HCT116 (cell line): ENCODE measurements around the gene GTF3C4. TPM values are rescaled to one million over a fixed set of nuclear protein-coding genes. Genes with fewer than 3 reads are reported as not detected.

Experiments
- ATAC-seq: fragments of 200-7000 bp; cut with Tn5 transposase; 2 replicates; pipeline ENCODE4 v1.9.1; 2020; ENCODE audit warnings: mild to moderate bottlenecking, moderate library complexity
- BruUV-seq: library from RNA; stranded (reverse); fragments of 400-500 nt; replicated peaks from 2 replicates; lab custom pipeline; 2021; lab: Mats Ljungman, UMichigan
- CTCF ChIA-PET: fragments of 300-600 bp; sonication (Branson Sonifier 250); formaldehyde crosslinking; loops from one replicate; lab custom pipeline; 2021; ENCODE audit warnings: antibody characterized with exemption; lab: Charles Lee
- POLR2A ChIA-PET: fragments of 300-600, 350-600 bp; sonication (Branson Sonifier 250); formaldehyde crosslinking; loops from one replicate; lab custom pipeline; 2021; ENCODE audit warnings: antibody characterized with exemption; lab: Charles Lee
- RAD21 ChIA-PET, 2 experiments: fragments of 300-600 bp; sonication (Branson Sonifier 250); formaldehyde crosslinking; loops; one replicate each; lab custom pipeline; 2023; ENCODE audit warnings: low total read pairs in 2 of 2; ENCODE audit not compliant: uncharacterized antibody in 2 of 2, unreplicated experiment in 2 of 2, low non-redundant PET in 1 of 2; lab: Charles Lee
- DNase-seq: peaks from one replicate; pipeline ENCODE4 v3.0.0-alpha.2; 2010; ENCODE audit warnings: low read depth, low spot score
- H2AFZ ChIP-seq: fragments of 200-600 bp; shearing (Covaris generic), sonication (generic); 2 replicates; pipeline ENCODE4 v1.6.1; 2017; ENCODE audit warnings: low read depth, mixed run types, mixed read lengths, antibody characterized with exemption, low read length; ENCODE audit not compliant: poor library complexity, severe bottlenecking
- H3K27ac ChIP-seq: 2 replicates; pipeline ENCODE4 v1.5.1; 2012; ENCODE audit warnings: low read depth, low read length
- H3K27me3 ChIP-seq: fragments of 200-600 bp; sonication (generic); 2 replicates; pipeline ENCODE4 v1.6.1; 2016; ENCODE audit warnings: mixed run types, low read length, mixed read lengths; ENCODE audit not compliant: insufficient read depth
- H3K36me3 ChIP-seq, 2 experiments: fragments of 200-500 bp in 1 of 2; fragments of 200-600 bp in 1 of 2; sonication (Bioruptor generic) in 1 of 2; sonication (generic) in 1 of 2; 2 replicates each; pipeline versions ENCODE4 v1.5.1 to v1.6.1; 2014 to 2016; ENCODE audit warnings: low read length in 2 of 2, inconsistent platforms in 1 of 2, mixed read lengths in 1 of 2, mixed run types in 1 of 2; ENCODE audit not compliant: insufficient read depth in 2 of 2, control insufficient read depth in 1 of 2
- H3K4me1 ChIP-seq, 2 experiments: fragments of 200-600 bp in 1 of 2; sonication (generic) in 1 of 2; 2 replicates each; pipeline versions ENCODE4 v1.5.1 to v1.6.1; 2012 to 2017; ENCODE audit warnings: low read length in 2 of 2, inconsistent platforms in 1 of 2, mild to moderate bottlenecking in 1 of 2, mixed read lengths in 1 of 2, mixed run types in 1 of 2, moderate library complexity in 1 of 2; ENCODE audit not compliant: insufficient read depth in 2 of 2, control insufficient read depth in 1 of 2
- H3K4me2 ChIP-seq: fragments of 200-600 bp; sonication (generic); 2 replicates; pipeline ENCODE4 v1.6.1; 2017; ENCODE audit warnings: mixed run types, low read length, mixed read lengths
- H3K4me3 ChIP-seq, 2 experiments: fragments of 200-600 bp in 1 of 2; sonication (generic) in 1 of 2; replicated peaks in 1 of 2; 2 replicates each; pipeline ENCODE4 v1.5.1; 2011 to 2016; ENCODE audit warnings: low read length in 2 of 2, control low read depth in 1 of 2, low read depth in 1 of 2, mild to moderate bottlenecking in 1 of 2, mixed read lengths in 1 of 2, mixed run types in 1 of 2
- H3K79me2 ChIP-seq: fragments of 200-600 bp; sonication (generic); 2 replicates; pipeline ENCODE4 v1.6.1; 2017; ENCODE audit warnings: mild to moderate bottlenecking, mixed run types, low read length, moderate library complexity, mixed read lengths; ENCODE audit not compliant: insufficient read depth
- H3K9ac ChIP-seq: fragments of 200-600 bp; sonication (generic); 2 replicates; pipeline ENCODE4 v1.6.1; 2016; ENCODE audit warnings: low read length, mixed read lengths
- H3K9me2 ChIP-seq: fragments of 200-600 bp; sonication (generic), shearing (Covaris generic); 2 replicates; pipeline ENCODE4 v1.6.1; 2017; ENCODE audit warnings: mixed run types, mild to moderate bottlenecking, moderate library complexity; ENCODE audit not compliant: insufficient read depth
- H3K9me3 ChIP-seq, 2 experiments: fragments of 200-500 bp in 1 of 2; fragments of 200-600 bp in 1 of 2; sonication (Bioruptor generic) in 1 of 2; sonication (generic) in 1 of 2; 2 replicates each; pipeline ENCODE4 v1.6.1; 2014 to 2017; ENCODE audit warnings: low read length in 2 of 2, mixed read lengths in 2 of 2, inconsistent platforms in 1 of 2, low read depth in 1 of 2, mild to moderate bottlenecking in 1 of 2, mixed run types in 1 of 2, moderate library complexity in 1 of 2; ENCODE audit not compliant: control insufficient read depth in 1 of 2, insufficient read depth in 1 of 2
- H4K20me1 ChIP-seq: fragments of 200-600 bp; sonication (generic), shearing (Covaris generic); 2 replicates; pipeline ENCODE4 v1.6.1; 2017; ENCODE audit warnings: mixed run types, mild to moderate bottlenecking, moderate library complexity; ENCODE audit not compliant: insufficient read depth
- CEBPB ChIP-seq: IDR thresholded peaks from 2 replicates; pipeline ENCODE4 v1.6.1; 2012; ENCODE audit warnings: low read depth
- ELF1 ChIP-seq: IDR thresholded peaks from 2 replicates; pipeline ENCODE4 v1.6.1; 2012; ENCODE audit warnings: low read depth, borderline replicate concordance
- FOSL1 ChIP-seq: IDR thresholded peaks from 2 replicates; pipeline ENCODE4 v1.6.1; 2012; ENCODE audit warnings: low read depth
- JUND ChIP-seq: IDR thresholded peaks from 2 replicates; pipeline ENCODE4 v1.6.1; 2012
- MAX ChIP-seq: IDR thresholded peaks from 2 replicates; pipeline ENCODE4 v1.6.1; 2012
- POLR2A ChIP-seq: IDR thresholded peaks from 2 replicates; pipeline ENCODE4 v1.7.0; 2011; ENCODE audit warnings: borderline replicate concordance; ENCODE audit not compliant: insufficient read depth, insufficient read length; ENCODE audit errors: extremely low read depth
- RAD21 ChIP-seq: IDR thresholded peaks from 2 replicates; pipeline ENCODE4 v1.6.1; 2012; ENCODE audit warnings: low read depth, mild to moderate bottlenecking
- SIN3A ChIP-seq: IDR thresholded peaks from 2 replicates; pipeline ENCODE4 v1.6.1; 2012; ENCODE audit warnings: low read depth
- SRF ChIP-seq: IDR thresholded peaks from 2 replicates; pipeline ENCODE4 v1.6.1; 2012; ENCODE audit warnings: low read depth
- ZFX ChIP-seq: fragments of 450-650 bp; IDR thresholded peaks from 2 replicates; pipeline ENCODE4 v1.6.1; 2017
- ZNF274 ChIP-seq: fragments of 200-500 bp; sonication (Bioruptor generic); IDR thresholded peaks from 2 replicates; pipeline ENCODE4 v1.6.1; 2014; ENCODE audit warnings: mild to moderate bottlenecking, low read depth, low read length, inconsistent platforms
- intact Hi-C: fragments of 100-400 bp; cut with micrococcal nuclease; formaldehyde crosslinking; loops from 2 replicates; pipeline ENCODE4 v1.10.0; 2022
- total RNA-seq: library from RNA; stranded (reverse); gene quantifications from one replicate; pipeline ENCODE4 v1.2.1, GENCODE V29; 2021; ENCODE audit not compliant: unreplicated experiment
- TF ChIP-seq, protein P1 (sequence below): IDR thresholded peaks from 2 replicates; pipeline ENCODE4 v1.6.1; 2012
- TF ChIP-seq, protein P2 (sequence below), 3 experiments: fragments of 200-600 bp in 1 of 3; sonication (generic) in 1 of 3; IDR thresholded peaks in 2 of 3; conservative IDR thresholded peaks in 1 of 3; 2 replicates each; pipeline ENCODE4 v1.5.1; 2012 to 2017; ENCODE audit warnings: low read depth in 2 of 3, low read length in 2 of 3, antibody characterized with exemption in 1 of 3, borderline replicate concordance in 1 of 3, control low read depth in 1 of 3, mild to moderate bottlenecking in 1 of 3, mixed read lengths in 1 of 3, mixed run types in 1 of 3, moderate library complexity in 1 of 3; ENCODE audit not compliant: insufficient read depth in 1 of 3
- TF ChIP-seq, protein P3 (sequence below): IDR thresholded peaks from 2 replicates; pipeline ENCODE4 v1.6.1; 2011; ENCODE audit warnings: mild to moderate bottlenecking, low read length, moderate library complexity; ENCODE audit not compliant: insufficient replicate concordance; ENCODE audit errors: extremely low read depth

The GTF3C4 gene
- total RNA-seq, 1 experiment from 2014 or later, result 26.4 TPM

DNA sequence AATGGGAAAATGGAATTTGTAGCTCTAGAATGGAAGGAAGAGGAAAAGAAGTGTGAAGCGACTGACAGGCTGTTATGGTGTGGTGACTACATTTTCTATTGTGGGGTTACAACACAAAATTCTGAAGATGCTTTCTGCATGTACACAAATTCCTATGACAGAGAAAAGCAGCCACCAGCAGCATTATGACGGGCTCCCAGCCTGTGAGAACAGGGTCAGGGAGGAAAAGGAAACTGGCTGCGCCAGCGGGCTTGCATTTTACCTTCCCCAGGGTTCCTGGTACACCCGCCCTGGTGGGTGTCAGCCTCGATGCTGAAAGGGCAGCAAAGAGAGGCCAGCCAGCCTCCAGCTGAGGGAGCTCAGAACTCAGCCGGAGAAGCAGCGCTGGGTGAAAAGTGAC, 41.5 kb upstream of the GTF3C4 start:
- no peak for DNase-seq
- Histone ChIP-seq H3K4me1 (no peaks in the 10 kb centered on the region), H3K9me2 (no peaks in the 10 kb centered on the region), H3K27me3 (no peaks in the 10 kb centered on the region), H3K36me3 (peaks cover 18 to 60% of the 10 kb centered on the region in 2 experiments), H3K9ac (no peak overlapping the region), H3K79me2 (no peaks in the 10 kb centered on the region; the same call in 1 of the 2 replicates), H3K4me2 (no peak overlapping the region), H3K9me3 (no peaks in the 10 kb centered on the region), H4K20me1 (no peaks in the 10 kb centered on the region), H3K27ac (no peak overlapping the region), H3K4me3 (no peak overlapping the region), H2AFZ (no peak overlapping the region)
- intact Hi-C loops, result no loop called here
- CTCF ChIA-PET, result no interaction called here
- BruUV-seq, result no TSS peak
- TF ChIP-seq, protein P1, sequence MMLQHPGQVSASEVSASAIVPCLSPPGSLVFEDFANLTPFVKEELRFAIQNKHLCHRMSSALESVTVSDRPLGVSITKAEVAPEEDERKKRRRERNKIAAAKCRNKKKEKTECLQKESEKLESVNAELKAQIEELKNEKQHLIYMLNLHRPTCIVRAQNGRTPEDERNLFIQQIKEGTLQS, result no peak
- no peak for TF ChIP-seq JUND
- TF ChIP-seq, protein P2, sequence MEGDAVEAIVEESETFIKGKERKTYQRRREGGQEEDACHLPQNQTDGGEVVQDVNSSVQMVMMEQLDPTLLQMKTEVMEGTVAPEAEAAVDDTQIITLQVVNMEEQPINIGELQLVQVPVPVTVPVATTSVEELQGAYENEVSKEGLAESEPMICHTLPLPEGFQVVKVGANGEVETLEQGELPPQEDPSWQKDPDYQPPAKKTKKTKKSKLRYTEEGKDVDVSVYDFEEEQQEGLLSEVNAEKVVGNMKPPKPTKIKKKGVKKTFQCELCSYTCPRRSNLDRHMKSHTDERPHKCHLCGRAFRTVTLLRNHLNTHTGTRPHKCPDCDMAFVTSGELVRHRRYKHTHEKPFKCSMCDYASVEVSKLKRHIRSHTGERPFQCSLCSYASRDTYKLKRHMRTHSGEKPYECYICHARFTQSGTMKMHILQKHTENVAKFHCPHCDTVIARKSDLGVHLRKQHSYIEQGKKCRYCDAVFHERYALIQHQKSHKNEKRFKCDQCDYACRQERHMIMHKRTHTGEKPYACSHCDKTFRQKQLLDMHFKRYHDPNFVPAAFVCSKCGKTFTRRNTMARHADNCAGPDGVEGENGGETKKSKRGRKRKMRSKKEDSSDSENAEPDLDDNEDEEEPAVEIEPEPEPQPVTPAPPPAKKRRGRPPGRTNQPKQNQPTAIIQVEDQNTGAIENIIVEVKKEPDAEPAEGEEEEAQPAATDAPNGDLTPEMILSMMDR (IDR thresholded peaks at IDR 0.05 in 2 of 3, conservative IDR thresholded peaks at IDR 0.05 in 1 of 3; ENCODE audit: borderline replicate concordance in 1 of 3, insufficient read depth in 1 of 3, low read depth in 2 of 3, low read length in 2 of 3), result no peak
- no peak for TF ChIP-seq SRF
- TF ChIP-seq ZFX, result no peak
- no peak for TF ChIP-seq ELF1
- no peak for TF ChIP-seq MAX
- TF ChIP-seq, protein P3, sequence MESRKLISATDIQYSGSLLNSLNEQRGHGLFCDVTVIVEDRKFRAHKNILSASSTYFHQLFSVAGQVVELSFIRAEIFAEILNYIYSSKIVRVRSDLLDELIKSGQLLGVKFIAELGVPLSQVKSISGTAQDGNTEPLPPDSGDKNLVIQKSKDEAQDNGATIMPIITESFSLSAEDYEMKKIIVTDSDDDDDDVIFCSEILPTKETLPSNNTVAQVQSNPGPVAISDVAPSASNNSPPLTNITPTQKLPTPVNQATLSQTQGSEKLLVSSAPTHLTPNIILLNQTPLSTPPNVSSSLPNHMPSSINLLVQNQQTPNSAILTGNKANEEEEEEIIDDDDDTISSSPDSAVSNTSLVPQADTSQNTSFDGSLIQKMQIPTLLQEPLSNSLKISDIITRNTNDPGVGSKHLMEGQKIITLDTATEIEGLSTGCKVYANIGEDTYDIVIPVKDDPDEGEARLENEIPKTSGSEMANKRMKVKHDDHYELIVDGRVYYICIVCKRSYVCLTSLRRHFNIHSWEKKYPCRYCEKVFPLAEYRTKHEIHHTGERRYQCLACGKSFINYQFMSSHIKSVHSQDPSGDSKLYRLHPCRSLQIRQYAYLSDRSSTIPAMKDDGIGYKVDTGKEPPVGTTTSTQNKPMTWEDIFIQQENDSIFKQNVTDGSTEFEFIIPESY, result no peak
- no peak for TF ChIP-seq RAD21
- no peak for TF ChIP-seq POLR2A
- no peak for TF ChIP-seq ZNF274
- no peak for TF ChIP-seq SIN3A
- no peak for TF ChIP-seq CEBPB
- TF ChIP-seq FOSL1, result no peak
- RAD21 ChIA-PET, result no interaction called here
- POLR2A ChIA-PET, result no interaction called here
- ATAC-seq, result no peak
